CD4-positive, alpha-beta T cell treated with Interleukin-15 for 4 hours (primary cell): ENCODE results near the gene SPATA22.
"Not testable (repeated sequence)": the region's sequence is repeated elsewhere in the genome, so short reads cannot be mapped to it uniquely, and the experiment has no call there.

Source experiments
- DNase-seq: peaks from one replicate; pipeline ENCODE4 v3.0.0-alpha.2; 2020; ENCODE audit warnings: low spot score

SPATA22 gene, protein sequence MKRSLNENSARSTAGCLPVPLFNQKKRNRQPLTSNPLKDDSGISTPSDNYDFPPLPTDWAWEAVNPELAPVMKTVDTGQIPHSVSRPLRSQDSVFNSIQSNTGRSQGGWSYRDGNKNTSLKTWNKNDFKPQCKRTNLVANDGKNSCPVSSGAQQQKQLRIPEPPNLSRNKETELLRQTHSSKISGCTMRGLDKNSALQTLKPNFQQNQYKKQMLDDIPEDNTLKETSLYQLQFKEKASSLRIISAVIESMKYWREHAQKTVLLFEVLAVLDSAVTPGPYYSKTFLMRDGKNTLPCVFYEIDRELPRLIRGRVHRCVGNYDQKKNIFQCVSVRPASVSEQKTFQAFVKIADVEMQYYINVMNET

DNA sequence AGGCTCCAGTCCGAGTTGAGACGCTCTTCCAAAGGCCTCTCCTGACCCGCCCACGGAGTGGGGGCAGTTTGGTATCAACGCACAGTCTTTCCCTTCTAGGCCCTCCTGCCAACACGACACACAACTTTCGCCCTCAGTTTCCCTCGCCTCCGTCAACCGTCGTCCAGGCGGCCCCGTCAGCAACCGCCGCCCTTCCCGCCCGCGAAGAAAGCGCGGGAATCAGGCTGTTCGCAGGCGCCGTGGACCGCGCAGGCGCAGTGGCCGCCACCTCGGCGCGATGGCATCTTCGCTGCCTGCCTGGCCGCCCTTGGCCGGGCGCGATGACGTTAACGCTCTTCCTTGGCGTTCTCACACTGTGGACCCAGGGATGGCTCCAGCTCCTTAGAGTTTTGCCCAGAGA, at the start of gene SPATA22:
TSS of gene SPATA22 (minus strand) at position 221 of the 400 bp plus-strand sequence. CDS start 2,494 bp downstream, outside the sequence.
- DNase-seq = no peak

DNA sequence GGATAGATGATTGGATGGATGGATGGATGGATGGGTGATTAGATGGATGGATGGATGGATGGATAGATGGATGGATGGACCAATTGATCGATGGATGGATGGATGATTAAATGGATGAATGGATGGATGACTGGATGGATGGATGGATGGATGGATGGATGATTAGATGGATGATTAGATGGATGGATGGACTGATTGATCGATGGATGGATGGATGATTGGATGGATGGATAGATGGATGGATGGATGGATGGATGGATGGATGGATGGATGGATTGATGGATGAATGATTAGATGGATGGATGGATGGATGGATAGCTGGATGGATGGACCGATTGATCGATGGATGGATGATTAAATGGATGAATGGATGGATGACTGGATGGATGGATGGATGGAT, 47.9 kb upstream of the SPATA22 start:
- DNase-seq = not testable (repeated sequence)

DNA sequence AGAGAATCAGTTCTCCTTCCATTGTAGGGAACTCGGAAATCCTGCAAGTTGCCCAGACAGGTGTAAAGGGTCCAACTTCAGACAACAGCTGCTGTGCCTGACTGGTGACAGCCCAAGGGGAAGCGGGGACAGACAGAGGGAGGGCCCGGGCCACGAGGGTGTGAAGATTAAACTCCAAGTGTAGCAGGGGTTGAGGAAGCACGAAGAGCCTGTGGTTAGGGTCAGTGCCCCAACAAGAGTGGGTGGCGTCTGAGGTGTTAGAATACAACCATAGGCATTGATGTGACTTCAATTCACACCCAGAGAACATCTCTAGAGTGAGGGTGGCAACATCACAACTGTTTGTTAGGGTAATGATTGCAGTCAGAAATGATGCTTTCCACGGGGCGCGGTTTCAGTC, 43.3 kb upstream of the SPATA22 start:
- no peak for DNase-seq

DNA sequence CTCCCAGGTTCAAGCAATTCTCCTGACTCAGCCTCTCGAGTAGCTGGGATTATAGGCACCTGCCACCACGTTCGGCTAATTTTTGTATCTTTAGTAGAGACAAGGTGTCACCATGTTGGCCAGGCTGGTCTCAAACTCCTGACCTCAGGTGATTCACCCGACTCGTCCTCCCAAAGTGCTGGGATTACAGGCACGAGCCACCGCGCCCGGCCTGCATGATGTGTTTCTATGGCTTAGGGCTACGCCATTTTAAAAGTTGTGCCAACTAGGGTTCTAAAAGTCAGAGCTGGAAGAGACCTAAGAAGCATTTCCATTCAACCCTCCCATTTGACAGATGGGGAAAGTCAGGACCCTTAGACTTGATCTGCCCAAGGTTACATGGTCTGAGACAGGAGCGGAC, 42.5 kb upstream of the SPATA22 start:
- DNase-seq = not testable (repeated sequence)

DNA sequence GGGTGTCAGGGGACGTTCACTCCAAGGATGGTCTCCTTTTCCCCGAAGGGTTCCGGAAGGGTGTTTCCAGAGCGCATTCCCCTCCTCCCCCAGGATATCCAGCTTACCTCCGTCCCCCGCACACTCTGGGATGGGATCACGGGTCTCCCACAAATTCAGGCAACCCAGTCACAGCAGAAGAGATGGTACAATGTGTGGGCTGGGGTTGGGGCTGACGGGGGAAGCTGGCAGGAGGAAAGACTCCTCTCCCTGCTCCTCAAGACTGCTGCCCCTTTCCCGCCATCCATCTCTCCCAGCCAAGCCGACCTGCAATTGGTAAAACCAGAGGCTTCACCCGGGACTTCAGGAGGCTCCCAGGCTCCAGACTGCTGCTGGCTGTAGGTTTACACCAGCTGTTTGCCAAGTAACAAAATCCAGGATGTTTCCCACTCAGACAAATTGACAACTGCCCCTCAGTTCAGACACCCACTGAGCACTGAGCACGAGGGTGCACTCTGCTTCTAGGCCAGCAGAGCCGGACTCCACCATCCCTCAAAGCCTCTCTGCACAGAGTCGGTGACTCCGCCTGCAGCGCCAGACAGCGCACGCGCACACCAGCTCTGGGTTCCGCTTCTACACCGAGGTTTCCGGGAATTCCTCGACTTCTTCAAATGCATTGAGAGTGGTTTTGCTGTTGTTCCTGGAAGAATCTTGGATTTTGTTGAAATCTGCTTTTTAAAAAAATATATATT, 41.9 kb upstream of the SPATA22 start:
- DNase-seq = no peak

DNA sequence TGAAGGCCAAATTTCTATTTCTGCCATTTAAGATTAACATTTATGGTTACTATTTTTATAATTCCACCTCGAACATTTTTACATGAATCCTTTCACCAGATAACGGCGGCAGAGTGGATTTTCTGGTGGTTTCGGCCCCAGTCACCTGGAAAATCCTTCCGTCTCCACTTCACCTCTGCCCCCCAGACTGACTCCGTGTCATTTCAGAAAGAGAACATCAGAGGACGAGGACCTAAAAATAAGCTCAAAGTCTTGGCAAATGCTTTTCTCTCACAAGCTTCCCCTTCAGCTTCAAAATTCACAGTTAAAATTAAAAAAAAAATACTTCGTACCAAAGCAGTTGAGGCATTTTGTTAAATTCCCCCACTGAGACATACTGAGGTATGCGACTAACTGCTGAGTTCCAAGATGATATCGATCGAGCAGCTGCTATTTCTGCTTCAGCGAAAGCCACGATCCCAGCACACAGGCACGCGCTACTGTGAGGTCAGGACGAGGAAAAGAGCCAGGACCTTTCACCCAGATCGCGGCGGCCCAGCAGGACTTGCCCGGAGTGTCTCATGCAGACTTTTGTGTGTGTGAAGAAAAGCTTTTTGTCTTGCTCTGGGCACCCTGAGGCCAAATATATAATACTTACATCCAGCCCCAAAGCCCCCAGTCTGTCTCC, 41.0 kb upstream of the SPATA22 start:
- DNase-seq = no peak

DNA sequence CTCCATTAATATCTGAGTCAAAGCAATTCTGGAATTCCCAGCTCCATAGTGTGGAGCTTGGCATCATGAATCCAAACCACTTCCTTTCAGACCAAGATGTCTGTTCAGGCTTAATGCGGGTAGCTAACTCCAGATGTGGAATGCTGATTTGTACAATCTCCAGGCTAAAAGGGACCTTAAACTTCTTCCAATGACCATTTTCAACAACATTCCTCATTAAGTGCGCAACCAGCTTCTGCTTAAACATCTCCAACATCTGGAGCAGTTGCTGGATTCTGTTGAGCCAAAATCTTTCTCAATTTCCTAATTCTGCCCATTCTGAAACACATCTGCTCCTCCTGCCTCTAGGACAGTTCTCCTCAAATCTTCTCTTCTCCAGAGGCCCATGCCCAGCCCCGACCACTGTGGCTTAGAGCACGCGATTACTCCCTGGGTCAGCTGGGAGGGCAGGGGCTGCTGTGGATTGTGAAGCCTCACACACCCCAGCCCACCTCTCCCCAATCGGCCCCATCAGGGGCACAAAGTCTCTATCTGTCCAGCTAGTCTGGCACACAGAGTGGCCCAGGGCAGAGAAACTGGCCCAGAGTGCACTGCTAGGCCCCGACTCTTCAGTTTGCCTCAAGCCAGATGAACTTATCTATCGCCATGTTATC, 40.4 kb upstream of the SPATA22 start:
- no peak for DNase-seq

DNA sequence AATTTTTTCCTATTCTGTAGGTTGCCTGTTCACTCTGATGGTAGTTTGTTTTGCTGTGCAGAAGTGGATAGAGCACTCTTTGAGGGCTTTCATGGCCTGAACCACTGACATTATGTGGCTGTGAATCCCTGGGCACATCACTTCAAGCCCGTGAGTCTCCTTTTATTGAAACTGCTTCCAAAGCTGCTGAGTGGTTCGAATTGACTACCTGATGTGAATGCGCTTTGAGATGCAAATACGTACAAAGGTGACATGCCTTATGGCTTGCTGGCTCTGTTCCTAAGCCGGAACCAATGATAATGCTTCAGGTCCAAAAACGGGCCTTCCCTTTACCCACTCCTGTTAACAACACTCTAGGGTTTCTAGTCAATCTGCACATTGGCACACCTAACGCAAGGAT, 38.5 kb upstream of the SPATA22 start:
- DNase-seq = no peak

DNA sequence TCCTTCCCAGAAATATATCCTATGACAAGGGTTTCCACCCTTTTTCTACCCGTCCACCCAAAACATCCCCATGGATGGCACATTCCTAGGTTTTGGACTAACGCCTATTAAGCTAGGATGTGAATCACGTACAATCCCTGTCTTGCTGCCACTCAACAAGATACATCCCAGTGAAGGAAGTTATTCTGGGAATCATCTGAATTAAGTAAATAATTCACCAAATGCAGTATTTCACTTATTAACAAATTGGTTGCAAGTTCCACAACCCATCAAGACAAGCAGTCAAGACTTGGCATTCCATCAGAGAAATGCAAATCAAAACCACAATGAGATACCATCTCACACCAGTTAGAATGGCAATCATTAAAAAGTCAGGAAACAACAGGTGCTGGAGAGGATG, 36.2 kb upstream of the SPATA22 start:
- no peak for DNase-seq

DNA sequence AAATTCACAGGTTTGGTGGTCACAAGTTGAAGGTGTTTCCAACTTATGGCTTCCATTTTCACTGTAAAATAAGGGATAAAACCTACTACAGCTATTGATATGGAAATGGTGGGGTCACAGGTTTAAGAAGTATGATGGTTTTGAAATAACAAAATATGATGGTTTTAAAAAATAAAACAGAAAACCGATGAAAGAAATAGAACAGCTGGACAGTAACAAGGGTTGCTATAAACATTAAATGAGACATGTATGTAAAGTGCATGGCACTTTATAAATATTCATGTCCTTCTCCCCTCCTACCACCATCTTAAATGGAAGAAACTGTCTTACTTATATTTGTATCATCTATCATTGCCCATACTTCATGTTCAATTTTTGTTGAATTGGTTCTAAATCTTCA, 35.5 kb upstream of the SPATA22 start:
- no peak for DNase-seq

DNA sequence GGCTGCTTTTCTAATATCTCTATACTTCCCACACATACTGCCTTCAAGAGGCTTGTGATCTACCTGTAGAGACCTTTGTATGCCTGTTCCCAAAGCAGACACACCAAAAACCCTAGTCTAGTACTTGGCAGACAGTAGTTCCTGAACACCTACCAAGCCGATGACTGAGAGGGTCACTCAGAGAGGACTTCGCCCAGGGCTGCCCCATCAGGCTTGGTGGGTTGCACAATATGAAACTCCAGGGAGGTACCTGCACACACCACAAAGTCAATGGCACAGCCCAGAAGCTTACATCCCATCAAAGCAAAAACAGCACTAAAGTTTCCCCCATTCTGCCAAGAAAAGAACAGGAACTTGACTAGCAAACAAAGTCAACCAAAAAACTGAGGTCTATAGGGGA, 34.4 kb upstream of the SPATA22 start:
- no peak for DNase-seq

DNA sequence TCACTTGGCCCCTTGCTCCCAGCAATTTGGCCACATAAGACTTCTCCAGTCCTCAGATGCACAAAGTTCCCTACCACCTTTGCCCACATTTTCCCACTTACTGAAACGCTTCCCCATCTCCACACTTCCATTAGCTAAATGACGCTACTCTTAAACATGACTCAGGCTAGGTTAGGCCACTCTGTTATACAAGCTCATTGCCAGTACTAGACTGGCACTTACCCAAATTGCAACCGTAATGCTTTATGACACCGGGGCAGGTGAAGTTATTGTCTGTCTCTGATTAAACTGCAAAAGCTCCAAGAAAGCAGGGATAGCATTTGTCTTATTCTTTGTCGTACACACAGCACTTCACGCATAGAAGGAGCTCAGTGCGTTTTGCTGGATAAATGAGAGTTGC, 33.4 kb upstream of the SPATA22 start:
- DNase-seq = no peak

DNA sequence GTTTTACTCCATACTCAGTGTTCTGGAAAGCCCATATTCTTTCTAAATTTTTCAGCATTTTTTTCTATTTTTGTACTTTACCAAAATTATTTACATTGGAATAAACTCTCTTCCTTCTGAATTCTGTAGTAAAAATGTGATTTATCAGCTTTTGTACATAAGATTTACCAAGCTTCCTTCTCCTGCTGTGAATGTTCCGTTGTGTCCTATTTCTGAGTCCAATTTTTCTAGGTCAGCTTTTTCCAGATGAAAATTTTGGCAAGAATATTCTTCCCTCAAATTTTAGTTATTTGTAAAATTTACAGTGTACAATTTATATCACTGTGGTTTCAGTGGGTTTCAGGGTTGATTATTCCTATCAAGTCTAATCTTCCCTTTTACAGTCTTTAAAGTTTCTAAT, 31.7 kb upstream of the SPATA22 start:
- DNase-seq = no peak

DNA sequence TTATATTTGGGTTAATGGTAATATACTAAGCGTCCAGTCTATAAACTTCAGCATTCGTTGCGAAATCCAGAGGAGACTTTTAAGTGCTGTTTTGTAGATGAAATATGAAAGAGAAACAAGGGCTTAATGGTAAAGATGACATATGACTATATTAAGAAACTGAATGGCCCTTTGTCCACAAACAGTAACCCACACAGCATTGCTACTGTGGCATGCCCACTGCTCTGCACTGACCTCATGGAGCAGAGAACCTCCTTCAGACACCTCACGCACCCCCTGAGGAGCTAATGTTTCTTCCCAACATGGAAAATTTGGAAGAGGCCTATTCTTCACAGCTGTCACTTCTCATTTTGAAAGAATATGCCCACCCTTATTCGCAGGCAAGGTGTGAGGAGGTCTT, 30.8 kb upstream of the SPATA22 start:
- no peak for DNase-seq

DNA sequence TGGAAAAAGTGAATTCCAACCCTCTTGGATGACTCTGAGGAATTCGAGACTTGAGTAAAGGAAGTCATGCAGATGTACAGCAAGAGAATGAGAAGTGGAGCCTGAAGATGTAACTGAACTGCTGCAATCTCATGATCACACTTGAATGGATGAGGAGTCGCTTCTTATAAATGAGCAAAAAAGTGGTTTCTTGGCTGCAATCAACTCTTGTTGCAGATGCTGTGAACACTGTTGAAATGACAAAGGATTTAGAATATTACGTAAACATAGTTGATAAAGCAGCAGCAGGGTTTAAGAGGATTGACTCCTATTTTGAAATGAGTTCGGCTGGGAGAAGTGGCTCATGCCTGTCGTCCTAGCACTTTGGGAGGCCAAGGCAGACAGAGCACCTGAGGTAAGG, 29.7 kb upstream of the SPATA22 start:
- DNase-seq = no peak

DNA sequence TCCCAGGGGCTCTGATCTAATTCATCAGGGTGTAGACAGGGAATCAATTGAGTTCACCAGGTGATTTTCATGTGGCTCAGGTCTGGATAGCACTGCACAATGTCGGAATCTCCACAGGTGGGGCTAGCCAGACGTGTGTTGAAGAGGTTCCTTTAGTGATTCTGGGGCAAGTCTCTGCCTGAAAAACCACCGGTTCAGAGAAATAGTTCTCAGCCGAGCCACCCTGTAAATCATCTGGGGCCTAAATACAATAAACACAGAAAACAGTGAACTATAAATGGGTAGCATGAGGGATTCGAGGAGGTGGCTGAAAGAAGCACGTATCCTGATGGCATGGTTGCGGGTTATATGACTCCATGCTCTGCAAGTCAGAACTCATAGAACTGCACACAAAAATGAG, 25.5 kb upstream of the SPATA22 start:
- no peak for DNase-seq

DNA sequence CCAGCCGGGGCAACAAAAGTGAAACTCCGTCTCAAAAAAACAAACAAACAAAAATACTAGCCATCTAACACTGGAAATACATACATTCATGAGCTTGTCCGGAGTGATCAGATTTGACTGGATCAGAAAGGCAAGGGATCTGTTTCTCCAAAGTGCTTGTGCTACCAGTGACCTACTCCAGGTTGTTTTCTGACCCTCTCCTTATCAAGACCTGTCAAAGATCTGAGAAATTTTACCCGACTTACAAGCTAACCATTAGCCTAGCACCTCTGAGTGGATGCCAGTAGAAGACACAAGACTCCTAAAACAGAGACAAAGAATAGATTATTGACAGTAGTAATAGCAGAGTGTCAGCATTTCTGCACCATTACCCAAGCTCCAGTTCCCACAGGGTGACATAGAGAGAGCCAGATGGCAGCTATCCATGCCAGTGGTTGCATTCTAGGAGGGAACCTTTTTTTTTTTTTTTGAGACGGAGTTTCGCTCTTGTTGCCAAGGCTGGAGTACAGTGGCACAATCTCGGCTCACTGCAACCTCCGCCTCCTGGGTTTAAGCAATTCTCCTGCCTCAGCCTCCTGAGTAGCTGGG, 14.0 kb upstream of the SPATA22 start:
- DNase-seq = no peak

DNA sequence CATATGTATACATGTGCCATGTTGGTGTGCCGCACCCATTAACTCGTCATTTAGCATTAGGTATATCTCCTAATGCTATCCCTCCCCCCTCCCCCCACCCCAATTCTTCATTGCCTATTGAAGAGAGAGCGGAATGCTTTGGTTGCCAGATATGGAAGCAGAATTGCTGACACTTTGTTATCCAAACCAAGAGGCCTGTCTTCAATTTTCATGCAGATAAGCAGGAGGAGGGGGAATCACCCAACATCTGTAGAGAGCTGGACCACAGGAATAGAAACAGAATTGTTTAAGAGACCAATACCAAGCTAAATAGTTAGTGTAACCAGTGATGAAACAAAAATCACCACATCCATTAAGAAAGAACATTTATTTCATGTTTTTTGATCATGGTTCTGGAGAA, 11.2 kb upstream of the SPATA22 start:
- no peak for DNase-seq

DNA sequence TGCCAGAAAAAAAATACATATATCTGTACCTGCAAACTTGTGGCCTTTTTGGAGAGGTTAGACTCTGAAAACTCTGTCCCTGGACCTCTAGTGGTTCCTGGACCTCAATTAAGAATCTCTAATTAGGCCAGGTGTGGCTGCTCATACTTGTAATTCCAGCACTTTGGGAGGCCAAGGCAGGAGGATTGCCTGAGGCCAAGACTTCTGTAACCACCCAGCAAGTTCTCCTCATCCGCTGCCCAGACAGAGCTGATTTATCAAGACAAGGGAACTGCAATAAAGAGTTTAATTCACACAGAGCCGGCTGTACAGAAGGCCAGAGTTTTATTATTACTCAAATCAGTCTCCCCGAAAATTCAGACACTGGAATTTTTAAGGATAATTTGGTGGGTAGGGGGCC, 8.4 kb upstream of the SPATA22 start:
- no peak for DNase-seq

DNA sequence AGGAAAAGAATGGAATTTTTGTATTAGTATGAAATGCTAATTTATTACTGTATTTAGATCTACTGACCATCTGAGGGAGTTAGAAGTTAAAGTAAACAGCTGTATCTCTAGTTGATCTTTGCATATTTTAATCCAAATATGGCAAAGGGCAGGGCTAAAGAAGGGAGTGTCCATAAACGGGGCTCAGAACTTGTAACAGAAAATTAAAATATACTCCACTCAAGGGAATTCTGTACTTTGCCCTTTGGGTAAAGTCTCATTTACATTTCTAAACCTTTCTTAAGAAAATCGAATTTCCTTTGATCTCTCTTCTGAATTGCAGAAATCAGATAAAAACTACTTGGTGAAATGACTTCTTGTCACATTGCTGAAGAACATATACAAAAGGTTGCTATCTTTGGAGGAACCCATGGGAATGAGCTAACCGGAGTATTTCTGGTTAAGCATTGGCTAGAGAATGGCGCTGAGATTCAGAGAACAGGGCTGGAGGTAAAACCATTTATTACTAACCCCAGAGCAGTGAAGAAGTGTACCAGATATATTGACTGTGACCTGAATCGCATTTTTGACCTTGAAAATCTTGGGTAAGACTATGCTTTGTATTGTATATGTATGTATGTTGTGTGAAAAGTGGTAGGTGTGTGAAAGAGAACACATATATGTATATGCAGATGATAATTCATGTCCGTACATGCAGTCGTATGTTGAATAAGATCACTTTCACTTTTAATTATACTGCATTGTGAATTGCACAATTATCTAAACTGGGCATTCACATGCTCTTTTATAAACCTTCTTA, 4.4 kb upstream of the SPATA22 start, which contains the start of gene ASPA:
TSS of gene ASPA (plus strand) at position 186 of the 799 bp plus-strand sequence. CDS start at position 349, 163 bp downstream.
- DNase-seq = no peak

DNA sequence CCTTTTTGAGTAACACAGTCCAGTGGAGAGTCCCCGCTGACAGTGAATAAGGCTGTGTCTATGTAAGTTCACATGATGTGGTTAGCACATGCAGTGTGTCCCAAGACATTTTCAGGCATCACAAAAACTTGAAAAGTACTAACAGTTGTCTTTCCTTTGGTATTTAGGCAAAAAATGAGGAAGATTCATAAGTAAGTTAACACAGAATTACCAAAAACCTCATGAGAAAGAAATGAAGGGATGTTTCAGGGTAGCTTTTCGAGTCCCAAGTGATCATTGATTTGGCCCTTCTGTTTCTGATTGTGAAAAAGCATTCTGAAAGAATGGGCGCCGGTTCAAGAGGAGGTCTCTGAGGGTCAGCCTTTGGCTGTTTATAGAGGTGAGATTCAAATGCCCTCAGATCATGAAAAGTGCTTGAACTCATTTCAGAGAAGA, 3.6 kb upstream of the SPATA22 start:
- DNase-seq = no peak
